Trophoblast cell (in vitro differentiated cells and primary cell): ENCODE results near the gene ZNF330.
A peak's percentile ranks its signal among the peaks of the same experiment; 100 is the strongest.

Source experiments
- DNase-seq, 2 donors: peaks; one replicate each; pipeline ENCODE4 v3.0.0-alpha.2; 2016
- H2AFZ ChIP-seq: 2 replicates; pipeline ENCODE4 v1.6.1; 2013; ENCODE audit warnings: low read length, moderate library complexity, mild to moderate bottlenecking; ENCODE audit not compliant: insufficient read depth, poor library complexity
- H2AK5ac ChIP-seq: 2 replicates; pipeline ENCODE4 v1.6.1; 2013; ENCODE audit warnings: mild to moderate bottlenecking, low read length
- H2BK120ac ChIP-seq: 2 replicates; pipeline ENCODE4 v1.6.1; 2013; ENCODE audit warnings: low read length, mild to moderate bottlenecking, moderate library complexity; ENCODE audit not compliant: insufficient read depth, poor library complexity
- H2BK12ac ChIP-seq: 2 replicates; pipeline ENCODE4 v1.6.1; 2013; ENCODE audit warnings: mild to moderate bottlenecking, low read length, moderate library complexity
- H2BK5ac ChIP-seq: 2 replicates; pipeline ENCODE4 v1.6.1; 2013; ENCODE audit warnings: low read length, low read depth, moderate library complexity, mild to moderate bottlenecking; ENCODE audit not compliant: poor library complexity
- H3K14ac ChIP-seq: 2 replicates; pipeline ENCODE4 v1.6.1; 2013; ENCODE audit warnings: mild to moderate bottlenecking, low read length
- H3K18ac ChIP-seq: 2 replicates; pipeline ENCODE4 v1.6.1; 2013; ENCODE audit warnings: mild to moderate bottlenecking, low read length
- H3K23ac ChIP-seq: 2 replicates; pipeline ENCODE4 v1.6.1; 2013; ENCODE audit warnings: low read length
- H3K27ac ChIP-seq: 2 replicates; pipeline ENCODE4 v1.5.1; 2013; ENCODE audit warnings: low read depth, mild to moderate bottlenecking, inconsistent platforms, low read length, moderate library complexity
- H3K27me3 ChIP-seq: 2 replicates; pipeline ENCODE4 v1.6.1; 2013; ENCODE audit warnings: inconsistent platforms, mild to moderate bottlenecking, low read length, moderate library complexity; ENCODE audit not compliant: insufficient read depth
- H3K36me3 ChIP-seq, 2 experiments: 1 replicate in 1 of 2; 2 replicates in 1 of 2; pipeline ENCODE4 v1.6.1; 2013; ENCODE audit warnings: low read length in 2 of 2, mild to moderate bottlenecking in 2 of 2, moderate library complexity in 1 of 2; ENCODE audit not compliant: insufficient read depth in 2 of 2, control insufficient read depth in 1 of 2
- H3K4ac ChIP-seq: 2 replicates; pipeline ENCODE4 v1.6.1; 2013; ENCODE audit warnings: low read depth, mild to moderate bottlenecking, low read length, moderate library complexity
- H3K4me1 ChIP-seq, 2 experiments: 1 replicate in 1 of 2; 2 replicates in 1 of 2; pipeline ENCODE4 v1.6.1; 2013; ENCODE audit warnings: low read length in 2 of 2, mild to moderate bottlenecking in 2 of 2, moderate library complexity in 1 of 2; ENCODE audit not compliant: insufficient read depth in 2 of 2, control insufficient read depth in 1 of 2
- H3K4me2 ChIP-seq: 2 replicates; pipeline ENCODE4 v1.6.1; 2013; ENCODE audit warnings: inconsistent platforms, mild to moderate bottlenecking, low read length, moderate library complexity
- H3K4me3 ChIP-seq: 2 replicates; pipeline ENCODE4 v1.5.1; 2013; ENCODE audit warnings: mild to moderate bottlenecking, low read depth, low read length, inconsistent platforms
- H3K79me1 ChIP-seq: one replicate; pipeline ENCODE4 v1.6.1; 2013; ENCODE audit warnings: low read length
- H3K79me2 ChIP-seq: 2 replicates; pipeline ENCODE4 v1.6.1; 2013; ENCODE audit warnings: low read length, mild to moderate bottlenecking; ENCODE audit not compliant: control insufficient read depth, insufficient read depth, poor library complexity
- H3K9ac ChIP-seq: 2 replicates; pipeline ENCODE4 v1.6.1; 2013; ENCODE audit warnings: mild to moderate bottlenecking, low read length
- H3K9me3 ChIP-seq: 2 replicates; pipeline ENCODE4 v1.6.1; 2013; ENCODE audit warnings: low read depth, mild to moderate bottlenecking, control low read depth, inconsistent platforms, low read length; ENCODE audit not compliant: insufficient read depth
- H4K12ac ChIP-seq: 2 replicates; pipeline ENCODE4 v1.6.1; 2013; ENCODE audit warnings: low read depth, mild to moderate bottlenecking, low read length, moderate library complexity
- H4K8ac ChIP-seq: 2 replicates; pipeline ENCODE4 v1.6.1; 2013; ENCODE audit warnings: low read depth, mild to moderate bottlenecking, low read length, moderate library complexity
- H4K91ac ChIP-seq: one replicate; pipeline ENCODE4 v1.6.1; 2013; ENCODE audit warnings: low read depth, mild to moderate bottlenecking, low read length, moderate library complexity
- WGBS: extraction: QIAGEN DNeasy Blood & Tissue Kit; methylation state at CpG from one replicate; pipeline ENCODE4 v1.1.7; 2013; ENCODE audit warnings: missing lambda C conversion rate; ENCODE audit not compliant: insufficient read length, insufficient coverage; ENCODE audit errors: extremely low coverage; 5-methylcytosine and 5-hydroxymethylcytosine counted together

The ZNF330 gene

GRCh38 chr4:141195095-141195707 is 25.5 kb upstream of the ZNF330 start:
- Histone ChIP-seq H3K4me3 (no peak overlapping the region), H3K4me2 (no peak overlapping the region), H3K9me3 (no peaks in the 10 kb centered on the region), H2BK120ac (no peak overlapping the region), H2BK12ac (no peak overlapping the region), H2BK5ac (no peak overlapping the region), H4K12ac (no peak overlapping the region), H3K27me3 (no peaks in the 10 kb centered on the region), H3K79me1 (no peaks in the 10 kb centered on the region), H4K91ac (no peak overlapping the region), H3K4me1 (no peaks in the 10 kb centered on the region), H3K23ac (no peak overlapping the region), H3K4ac (no peak overlapping the region), H3K14ac (no peak overlapping the region), H3K27ac (no peak overlapping the region), H4K8ac (no peak overlapping the region), H3K36me3 (no peaks in the 10 kb centered on the region), H3K79me2 (no peaks in the 10 kb centered on the region), H3K9ac (no peak overlapping the region), H3K18ac (no peak overlapping the region), H2AK5ac (no peak overlapping the region), H2AFZ (no peak overlapping the region)
- no CpG with 5 or more reads among the region's 2 CpGs for WGBS
- no peak for DNase-seq

DNA sequence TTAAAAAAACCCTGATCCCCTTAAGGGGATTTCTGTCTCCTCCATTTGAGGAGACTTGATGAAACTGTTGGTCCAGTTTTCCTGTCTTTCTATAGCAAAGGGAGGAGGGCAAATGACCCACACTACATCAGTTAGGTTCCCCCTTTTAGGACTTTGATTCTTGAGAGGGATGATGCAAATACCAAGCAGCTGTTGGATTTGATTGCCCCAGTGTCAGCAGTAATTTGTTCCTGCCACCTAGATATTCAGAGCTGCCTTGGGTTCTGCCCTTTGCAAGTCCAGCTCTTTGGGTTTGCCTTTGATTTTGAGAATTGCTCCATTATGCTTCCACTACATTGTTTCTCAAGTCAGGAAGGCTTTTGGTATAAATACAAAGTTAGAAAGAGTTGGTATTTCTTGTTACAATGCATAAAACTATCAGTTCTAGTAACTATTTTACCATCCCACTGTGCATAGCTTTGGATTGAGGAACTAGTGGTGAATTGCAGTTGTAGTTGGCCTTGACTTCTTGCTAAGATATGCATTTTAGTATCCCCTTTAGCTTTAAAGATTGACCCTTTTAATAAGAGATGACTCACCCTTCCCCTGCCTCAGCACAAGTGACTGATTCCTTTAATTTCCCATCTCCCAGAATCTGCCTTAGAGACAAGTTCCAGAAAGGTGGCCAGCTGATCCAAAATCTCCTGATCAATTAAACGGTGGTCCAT is 24.3 kb upstream of the ZNF330 start:
- no peak overlapping the region for H2BK120ac ChIP-seq
- H3K23ac ChIP-seq: no peak overlapping the region
- no peaks in the 10 kb centered on the region for H3K9me3 ChIP-seq
- H4K91ac ChIP-seq: no peak overlapping the region
- no peaks in the 10 kb centered on the region for H3K4me1 ChIP-seq
- no peak overlapping the region for H3K4me2 ChIP-seq
- no peak overlapping the region for H2AK5ac ChIP-seq
- H3K79me2 ChIP-seq: no peaks in the 10 kb centered on the region
- no peak overlapping the region for H3K27ac ChIP-seq
- no peaks in the 10 kb centered on the region for H3K27me3 ChIP-seq
- H4K12ac ChIP-seq: no peak overlapping the region
- H2BK12ac ChIP-seq: no peak overlapping the region
- no CpG with 5 or more reads among the region's 1 CpG for WGBS
- DNase-seq: no peak
- no peak overlapping the region for H3K14ac ChIP-seq
- H3K9ac ChIP-seq: no peak overlapping the region
- H2AFZ ChIP-seq: no peak overlapping the region
- H3K4ac ChIP-seq: no peak overlapping the region
- H3K18ac ChIP-seq: no peak overlapping the region
- H4K8ac ChIP-seq: no peak overlapping the region
- no peaks in the 10 kb centered on the region for H3K36me3 ChIP-seq
- no peaks in the 10 kb centered on the region for H3K79me1 ChIP-seq
- H3K4me3 ChIP-seq: no peak overlapping the region
- no peak overlapping the region for H2BK5ac ChIP-seq

GRCh38 chr4:141207961-141208360 is 12.7 kb upstream of the ZNF330 start:
- H3K79me2 ChIP-seq: no peaks in the 10 kb centered on the region
- H4K91ac ChIP-seq: no peak overlapping the region
- no peaks in the 10 kb centered on the region for H3K4me1 ChIP-seq
- no peak overlapping the region for H3K18ac ChIP-seq
- no peak overlapping the region for H2BK120ac ChIP-seq
- H3K9me3 ChIP-seq: no peaks in the 10 kb centered on the region
- no peak overlapping the region for H2AFZ ChIP-seq
- H3K27me3 ChIP-seq: no peaks in the 10 kb centered on the region
- no peak overlapping the region for H2BK5ac ChIP-seq
- no peak overlapping the region for H3K4me2 ChIP-seq
- no peak overlapping the region for H2AK5ac ChIP-seq
- H3K79me1 ChIP-seq: no peaks in the 10 kb centered on the region
- no peak overlapping the region for H3K23ac ChIP-seq
- no peak overlapping the region for H4K12ac ChIP-seq
- WGBS: no CpG with 5 or more reads among the region's 5 CpGs
- H3K27ac ChIP-seq: no peak overlapping the region
- no peak overlapping the region for H2BK12ac ChIP-seq
- no peak overlapping the region for H3K9ac ChIP-seq
- peak in 1 of 2 donors; percentile 80 for DNase-seq
- no peak overlapping the region for H3K14ac ChIP-seq
- no peak overlapping the region for H4K8ac ChIP-seq
- H3K4me3 ChIP-seq: no peak overlapping the region
- H3K36me3 ChIP-seq: no peaks in the 10 kb centered on the region
- no peak overlapping the region for H3K4ac ChIP-seq

- Histone ChIP-seq H3K36me3 (no peaks in the 10 kb centered on the region), H2BK12ac (no peak overlapping the region), H3K4ac (no peak overlapping the region), H3K9ac (no peak overlapping the region), H3K4me3 (no peak overlapping the region), H3K79me2 (no peaks in the 10 kb centered on the region), H3K4me2 (no peak overlapping the region), H4K12ac (no peak overlapping the region), H2AFZ (no peak overlapping the region), H3K23ac (no peak overlapping the region), H4K8ac (no peak overlapping the region), H2BK5ac (no peak overlapping the region), H3K79me1 (no peaks in the 10 kb centered on the region), H4K91ac (no peak overlapping the region), H3K9me3 (peaks cover 3% of the 10 kb centered on the region), H2BK120ac (no peak overlapping the region), H3K14ac (no peak overlapping the region), H2AK5ac (no peak overlapping the region), H3K27me3 (no peaks in the 10 kb centered on the region), H3K27ac (no peak overlapping the region), H3K18ac (no peak overlapping the region), H3K4me1 (no peaks in the 10 kb centered on the region)
- DNase-seq: no peak
- WGBS: no CpG with 5 or more reads among the region's 3 CpGs
Observed at GRCh38 chr4:141210168-141210567, 10.5 kb upstream of the ZNF330 start.
